ENCODE measurements around the gene PSD2.

PSD2 gene

GRCh38 chr5:139884734-139885133 is 89.1 kb downstream of the PSD2 start:
- no peak for DNase-seq

- no peak for DNase-seq
Measured at GRCh38 chr5:139885172-139885856, 89.7 kb downstream of the PSD2 start.

- DNase-seq = no peak
Measured at GRCh38 chr5:139885857-139886208, 90.2 kb downstream of the PSD2 start.

GRCh38 chr5:139886213-139886612 is 90.6 kb downstream of the PSD2 start:
- DNase-seq = no peak

GRCh38 chr5:139888370-139888769 is 92.8 kb downstream of the PSD2 start:
- DNase-seq = no peak

GRCh38 chr5:139889410-139889809 is 93.8 kb downstream of the PSD2 start:
- no peak for DNase-seq

- no peak for DNase-seq
Measured at GRCh38 chr5:139893873-139894272, 98.3 kb downstream of the PSD2 start.
